ENCODE results near the gene CENPO. TPM values are rescaled to one million over a fixed set of nuclear protein-coding genes. Genes with fewer than 3 reads are reported as not detected.
"Not testable (repeated sequence)": the region's sequence is repeated elsewhere in the genome, so short reads cannot be mapped to it uniquely, and the experiment has no call there.

The CENPO gene
- total and polyA plus RNA-seq, 2 experiments from 2014 or later, result 9.7 to 14.6 TPM

DNA sequence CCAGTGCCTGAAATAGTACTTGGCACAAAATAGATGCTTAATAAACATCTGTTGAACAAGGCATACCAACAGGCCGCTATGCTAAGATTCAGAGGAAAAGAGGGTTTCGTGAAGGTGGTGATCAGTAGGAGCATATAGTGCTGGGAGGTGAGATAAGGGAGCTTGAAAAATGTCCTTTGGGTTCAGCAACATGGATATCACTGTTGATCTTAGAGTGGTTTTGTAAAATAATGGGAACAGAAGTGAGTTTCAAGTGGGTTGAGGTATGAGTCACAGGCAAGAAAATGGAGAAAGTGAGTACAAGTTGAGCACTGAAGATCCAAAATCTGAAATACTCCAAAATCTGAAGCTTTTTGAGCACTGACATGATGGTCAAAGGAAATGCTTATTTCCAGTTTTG lies 4.4 kb downstream of the CENPO start:
- TF ChIP-seq, protein P1, sequence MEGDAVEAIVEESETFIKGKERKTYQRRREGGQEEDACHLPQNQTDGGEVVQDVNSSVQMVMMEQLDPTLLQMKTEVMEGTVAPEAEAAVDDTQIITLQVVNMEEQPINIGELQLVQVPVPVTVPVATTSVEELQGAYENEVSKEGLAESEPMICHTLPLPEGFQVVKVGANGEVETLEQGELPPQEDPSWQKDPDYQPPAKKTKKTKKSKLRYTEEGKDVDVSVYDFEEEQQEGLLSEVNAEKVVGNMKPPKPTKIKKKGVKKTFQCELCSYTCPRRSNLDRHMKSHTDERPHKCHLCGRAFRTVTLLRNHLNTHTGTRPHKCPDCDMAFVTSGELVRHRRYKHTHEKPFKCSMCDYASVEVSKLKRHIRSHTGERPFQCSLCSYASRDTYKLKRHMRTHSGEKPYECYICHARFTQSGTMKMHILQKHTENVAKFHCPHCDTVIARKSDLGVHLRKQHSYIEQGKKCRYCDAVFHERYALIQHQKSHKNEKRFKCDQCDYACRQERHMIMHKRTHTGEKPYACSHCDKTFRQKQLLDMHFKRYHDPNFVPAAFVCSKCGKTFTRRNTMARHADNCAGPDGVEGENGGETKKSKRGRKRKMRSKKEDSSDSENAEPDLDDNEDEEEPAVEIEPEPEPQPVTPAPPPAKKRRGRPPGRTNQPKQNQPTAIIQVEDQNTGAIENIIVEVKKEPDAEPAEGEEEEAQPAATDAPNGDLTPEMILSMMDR (IDR thresholded peaks at IDR 0.05; ENCODE audit: poor library complexity), result no peak
- TF ChIP-seq EZH2 (IDR thresholded peaks at IDR 0.05; ENCODE audit: borderline replicate concordance), result no peak
- no peak for TF ChIP-seq EZH2phosphoT487 (IDR thresholded peaks at IDR 0.05; ENCODE audit: low read depth, severe bottlenecking, unreplicated experiment)
- H3K9me3 ChIP-seq (ENCODE audit: low read depth), result no peaks in the 10 kb centered on the region
- DNase-seq (ENCODE audit: low spot score), result no peak

DNA sequence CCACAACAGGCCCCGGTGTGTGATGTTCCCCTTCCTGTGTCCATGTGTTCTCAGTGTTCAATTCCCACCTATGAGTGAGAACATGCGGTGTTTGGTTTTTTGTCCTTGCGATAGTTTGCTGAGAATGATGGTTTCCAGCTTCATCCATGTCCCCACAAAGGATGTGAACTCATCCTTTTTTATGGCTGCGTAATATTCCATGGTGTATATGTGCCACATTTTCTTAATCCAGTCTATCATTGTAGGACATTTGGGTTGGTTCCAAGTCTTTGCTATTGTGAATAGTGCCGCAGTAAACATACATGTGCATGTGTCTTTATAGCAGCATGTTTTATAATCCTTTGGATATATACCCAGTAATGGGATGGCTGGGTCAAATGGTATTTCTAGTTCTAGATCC lies 7.3 kb downstream of the CENPO start:
- not testable (repeated sequence) for H2AFZ ChIP-seq; H3K9me2 ChIP-seq (replicated peaks; ENCODE audit: insufficient read depth); H3K27ac ChIP-seq; H3K4me3 ChIP-seq; H3K4me2 ChIP-seq; H3K36me3 ChIP-seq (replicated peaks; ENCODE audit: insufficient read depth, low read depth); H3K9me3 ChIP-seq (ENCODE audit: low read depth); H4K20me1 ChIP-seq (ENCODE audit: insufficient read depth, poor library complexity, severe bottlenecking); H3K4me1 ChIP-seq (ENCODE audit: insufficient read depth); DNase-seq (ENCODE audit: low spot score); H3K27me3 ChIP-seq
- 80% methylated on average over 5 of the region's 5 CpGs for WGBS (ENCODE audit: low lambda C conversion rate, missing lambda C conversion rate)
- peaks cover 36% of the 10 kb centered on the region for H3K79me2 ChIP-seq

More for the DNA sequence above, 4.4 kb downstream of the CENPO start:
- WGBS (ENCODE audit: low lambda C conversion rate, missing lambda C conversion rate), result 94% methylated on average over 2 of the region's 2 CpGs
- Histone ChIP-seq H3K36me3 (replicated peaks; ENCODE audit: insufficient read depth, low read depth) (no peaks in the 10 kb centered on the region), H3K4me2 (no peak overlapping the region), H3K27ac (no peak overlapping the region), H4K20me1 (ENCODE audit: insufficient read depth, poor library complexity, severe bottlenecking) (no peaks in the 10 kb centered on the region), H2AFZ (no peak overlapping the region), H3K27me3 (no peaks in the 10 kb centered on the region), H3K9me2 (replicated peaks; ENCODE audit: insufficient read depth) (no peaks in the 10 kb centered on the region), H3K4me1 (ENCODE audit: insufficient read depth) (no peaks in the 10 kb centered on the region), H3K4me3 (no peak overlapping the region), H3K79me2 (peaks cover 55% of the 10 kb centered on the region)

DNA sequence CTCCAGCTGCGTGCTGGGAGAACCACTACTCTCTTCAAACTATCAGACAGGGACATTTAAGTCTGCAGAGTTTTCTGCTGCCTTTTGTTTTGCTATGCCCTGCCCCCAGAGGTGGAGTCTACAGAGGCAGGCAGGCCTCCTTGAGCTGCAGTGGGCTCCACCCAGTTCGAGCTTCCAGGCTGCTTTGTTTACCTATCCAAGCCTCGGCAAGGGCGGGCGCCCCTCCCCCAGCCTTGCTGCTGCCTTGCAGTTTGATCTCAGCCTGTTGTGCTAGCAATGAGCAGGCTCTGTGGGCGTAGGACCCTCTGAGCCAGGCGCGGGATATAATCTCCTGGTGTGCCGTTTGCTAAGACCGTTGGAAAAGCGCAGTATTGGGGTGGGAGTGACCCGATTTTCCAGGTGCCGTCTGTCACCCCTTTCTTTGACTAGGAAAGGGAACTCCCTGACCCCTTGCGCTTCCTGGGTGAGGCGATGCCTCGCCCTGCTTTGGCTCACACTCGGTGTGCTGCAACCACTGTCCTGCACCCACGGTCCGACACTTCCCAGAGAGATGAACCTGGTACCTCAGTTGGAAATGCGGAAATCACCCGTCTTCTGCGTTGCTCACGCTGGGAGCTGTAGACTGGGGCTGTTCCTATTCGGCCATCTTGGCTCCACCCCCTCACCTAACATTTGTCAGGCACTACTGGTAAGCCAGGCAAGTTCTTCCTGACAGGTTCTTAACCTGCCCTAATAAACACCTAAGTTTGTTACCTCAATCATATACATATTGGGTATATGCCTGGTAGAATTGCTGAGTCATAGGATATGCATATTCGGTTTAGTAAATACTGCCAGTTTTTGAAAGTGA lies 12.8 kb downstream of the CENPO start:
- not testable (repeated sequence) for H3K4me3 ChIP-seq; H3K27me3 ChIP-seq; H3K4me1 ChIP-seq (ENCODE audit: insufficient read depth); DNase-seq (ENCODE audit: low spot score); H3K9me2 ChIP-seq (replicated peaks; ENCODE audit: insufficient read depth); H3K27ac ChIP-seq; H2AFZ ChIP-seq; H4K20me1 ChIP-seq (ENCODE audit: insufficient read depth, poor library complexity, severe bottlenecking); H3K36me3 ChIP-seq (replicated peaks; ENCODE audit: insufficient read depth, low read depth); H3K9me3 ChIP-seq (ENCODE audit: low read depth); H3K4me2 ChIP-seq
- 96% methylated on average over 20 of the region's 25 CpGs for WGBS (ENCODE audit: low lambda C conversion rate, missing lambda C conversion rate)
- H3K79me2 ChIP-seq, result peaks cover 47% of the 10 kb centered on the region

DNA sequence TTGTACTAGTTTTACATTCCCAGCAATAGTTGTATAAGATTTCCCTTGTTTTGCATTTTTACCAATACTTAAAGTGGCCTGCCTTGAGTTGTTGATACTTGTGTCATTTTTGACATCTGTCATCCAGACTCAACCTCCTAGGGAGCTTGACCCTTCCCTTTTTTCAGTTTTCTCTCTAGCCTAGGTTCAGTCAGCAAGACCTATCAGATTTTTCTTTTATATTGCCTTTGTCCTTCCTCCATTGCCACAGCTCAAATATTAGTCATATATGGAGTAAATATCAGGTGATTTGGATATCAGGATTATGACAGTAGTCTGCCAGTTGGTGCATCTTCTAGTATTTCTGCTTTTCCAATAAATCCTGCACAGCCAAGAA lies 13.4 kb downstream of the CENPO start:
- Histone ChIP-seq H3K79me2 (peaks cover 49% of the 10 kb centered on the region), H3K27me3 (no peaks in the 10 kb centered on the region), H3K4me2 (no peak overlapping the region), H3K4me3 (no peak overlapping the region), H3K27ac (no peak overlapping the region), H2AFZ (no peak overlapping the region), H4K20me1 (ENCODE audit: insufficient read depth, poor library complexity, severe bottlenecking) (no peaks in the 10 kb centered on the region), H3K9me2 (replicated peaks; ENCODE audit: insufficient read depth) (no peaks in the 10 kb centered on the region), H3K36me3 (replicated peaks; ENCODE audit: insufficient read depth, low read depth) (no peaks in the 10 kb centered on the region), H3K4me1 (ENCODE audit: insufficient read depth) (no peaks in the 10 kb centered on the region), H3K9me3 (ENCODE audit: low read depth) (no peaks in the 10 kb centered on the region)
- DNase-seq (ENCODE audit: low spot score), result no peak
- TF ChIP-seq, protein P1 (IDR thresholded peaks at IDR 0.05; ENCODE audit: poor library complexity), result no peak
- TF ChIP-seq EZH2 (IDR thresholded peaks at IDR 0.05; ENCODE audit: borderline replicate concordance), result no peak
- TF ChIP-seq EZH2phosphoT487 (IDR thresholded peaks at IDR 0.05; ENCODE audit: low read depth, severe bottlenecking, unreplicated experiment), result no peak
